HG03520 (cell line): ENCODE data around the gene SEPTIN5.

Experiments
- ATAC-seq: cut with Tn5 transposase; IDR thresholded peaks from one replicate; pipeline ENCODE4 v1.9.1; 2021; ENCODE audit warnings: mild to moderate bottlenecking, moderate library complexity; ENCODE audit not compliant: unreplicated experiment

Gene SEPTIN5

DNA sequence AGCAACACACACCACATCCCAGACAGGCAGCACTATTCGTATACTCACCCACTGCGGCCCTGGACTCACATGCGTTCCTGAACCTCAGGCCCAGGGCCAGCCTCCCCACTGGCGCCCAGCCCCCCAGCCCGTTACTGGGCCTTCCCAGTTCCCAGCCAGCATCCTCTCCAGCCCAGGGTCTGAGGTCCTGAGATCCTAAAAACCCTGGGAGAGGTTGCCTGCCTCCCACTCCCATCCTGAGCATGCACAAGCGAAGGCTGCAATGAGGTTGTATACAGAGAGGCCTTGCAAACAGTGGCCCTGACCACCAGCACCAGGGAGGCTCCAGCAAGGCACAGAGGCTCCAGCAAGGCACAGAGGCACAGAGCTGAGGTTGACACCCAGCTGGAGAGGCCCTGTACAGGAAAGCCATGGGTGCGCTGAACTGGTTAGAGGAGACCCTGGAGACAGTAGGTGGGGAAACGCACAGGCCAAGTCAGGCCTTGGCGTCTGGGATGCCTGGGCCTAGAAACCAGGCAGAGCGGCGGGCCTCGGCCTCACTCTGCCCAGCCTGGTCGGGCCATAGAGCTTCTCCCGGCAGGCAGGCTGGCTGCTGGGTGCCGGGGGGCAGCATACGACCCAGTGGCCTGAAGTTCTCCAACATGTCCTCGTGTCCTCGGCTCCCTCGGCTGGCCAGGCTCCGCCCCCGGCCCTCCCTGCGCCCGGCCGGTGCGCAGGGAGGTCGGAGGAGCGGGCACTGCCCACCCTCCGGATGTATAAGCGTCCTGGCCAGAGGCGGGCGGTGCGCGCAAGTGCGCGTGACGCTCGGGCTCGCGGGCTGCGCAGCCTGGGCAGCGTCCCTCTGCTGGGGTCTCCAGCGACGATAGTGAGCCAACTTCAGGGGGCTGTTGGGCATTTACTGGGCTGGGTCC, 43.9 kb downstream of the SEPTIN5 start:
- ATAC-seq: no peak

DNA sequence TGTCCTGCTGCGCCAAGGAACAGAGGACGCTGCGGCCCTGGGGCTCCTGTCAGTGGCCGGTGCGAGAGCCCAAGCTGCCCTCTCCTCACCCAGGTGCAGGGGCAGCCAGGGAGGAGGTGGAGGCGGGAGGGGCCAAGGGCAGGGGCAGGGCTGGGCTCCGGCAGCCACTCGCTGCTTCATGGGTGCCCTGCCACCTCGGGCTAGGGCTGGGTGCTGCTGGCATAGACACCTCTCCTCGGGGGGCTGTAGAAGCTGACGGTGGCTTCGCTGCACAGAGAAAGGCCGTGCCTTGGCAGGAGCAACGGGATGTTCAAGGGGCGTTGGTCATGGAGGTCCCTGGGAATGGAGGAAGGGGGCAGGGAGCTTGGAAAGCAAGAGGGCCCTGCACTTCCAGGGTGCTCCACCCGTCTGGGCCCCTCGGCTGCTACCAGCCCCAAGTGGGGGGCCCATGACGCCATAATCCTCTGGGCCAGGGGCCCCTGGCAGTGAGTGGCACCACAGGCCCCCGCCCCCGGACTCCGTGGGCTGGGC, 44.7 kb downstream of the SEPTIN5 start:
- no peak for ATAC-seq

DNA sequence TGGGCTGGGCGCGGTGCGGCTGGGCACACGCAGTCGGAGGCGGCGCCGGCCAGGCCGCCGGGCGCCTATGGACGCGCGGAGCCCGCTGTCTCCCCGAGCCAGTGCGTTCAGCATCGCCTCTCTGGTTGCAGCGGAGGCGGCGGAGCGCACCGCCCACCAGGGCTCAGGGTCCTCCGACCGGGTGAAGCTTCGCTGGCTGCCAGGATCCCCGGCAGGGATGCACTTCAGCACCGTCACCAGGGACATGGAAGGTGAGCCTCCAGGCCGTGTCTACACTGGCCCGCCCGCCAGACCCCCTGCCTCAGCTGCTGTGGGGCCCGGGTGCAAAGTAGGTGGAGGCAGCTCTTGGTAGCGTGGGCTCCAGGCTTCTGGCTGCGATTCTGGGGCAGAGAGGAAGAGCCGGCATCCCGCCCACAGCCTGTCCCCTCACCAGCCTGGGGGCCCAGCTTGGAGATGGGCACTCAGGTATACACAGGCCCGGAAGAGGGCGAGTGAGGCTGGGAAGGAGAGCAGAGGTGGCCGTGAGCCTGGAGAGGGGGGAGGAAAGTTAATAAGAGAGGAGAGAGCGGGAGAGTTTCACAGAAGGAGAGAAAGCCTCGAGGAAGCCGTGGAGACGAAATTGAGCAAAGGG, 45.2 kb downstream of the SEPTIN5 start:
- no peak for ATAC-seq

DNA sequence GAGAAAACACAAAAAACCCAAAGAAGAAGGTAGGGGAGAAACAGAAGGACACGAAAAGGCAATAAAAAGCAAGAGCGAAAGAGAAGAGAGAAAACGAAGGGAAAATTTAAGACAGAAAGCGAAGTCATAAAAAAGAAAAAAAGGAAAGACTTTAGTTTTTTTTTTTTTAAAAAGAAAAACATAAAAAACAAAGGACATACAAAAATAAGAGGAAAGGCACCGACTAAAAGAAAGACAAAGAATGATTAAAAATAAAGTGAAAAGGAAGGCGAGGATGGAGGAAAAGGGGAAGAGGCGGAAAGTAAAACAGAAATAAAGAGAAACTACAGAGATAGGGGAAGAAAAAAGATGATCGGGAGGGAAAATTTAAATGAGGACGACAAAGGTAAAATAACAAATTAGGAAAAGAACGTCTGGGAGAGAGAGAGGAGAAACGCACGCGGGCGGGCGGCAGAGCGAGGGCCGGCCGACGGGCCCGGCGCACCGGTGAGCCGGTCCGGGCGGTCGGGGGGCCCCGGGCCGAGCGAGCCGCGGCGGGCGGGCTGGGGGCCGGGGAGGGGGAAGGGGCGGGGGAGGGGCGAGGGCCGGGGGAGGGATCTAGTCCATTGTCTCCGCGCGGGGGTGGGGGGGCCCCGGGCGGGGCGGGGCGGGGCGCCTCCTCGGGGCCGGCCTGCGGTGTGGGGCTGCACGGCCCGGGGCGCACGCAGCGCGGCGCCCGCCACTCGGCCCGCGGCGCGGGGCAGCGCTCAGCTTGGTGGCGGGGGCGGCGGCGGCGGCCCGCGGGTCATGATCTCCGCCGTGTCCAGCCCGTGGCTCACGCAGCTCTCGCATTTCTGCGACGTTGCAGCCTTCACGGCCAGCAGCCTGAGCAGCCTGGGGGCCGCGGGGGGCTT, 46.0 kb downstream of the SEPTIN5 start, which contains the start of gene TBX1:
TSS of gene TBX1 (plus strand) at position 721 of the 893 bp plus-strand sequence. CDS start at position 787, 66 bp downstream.
- no peak for ATAC-seq

DNA sequence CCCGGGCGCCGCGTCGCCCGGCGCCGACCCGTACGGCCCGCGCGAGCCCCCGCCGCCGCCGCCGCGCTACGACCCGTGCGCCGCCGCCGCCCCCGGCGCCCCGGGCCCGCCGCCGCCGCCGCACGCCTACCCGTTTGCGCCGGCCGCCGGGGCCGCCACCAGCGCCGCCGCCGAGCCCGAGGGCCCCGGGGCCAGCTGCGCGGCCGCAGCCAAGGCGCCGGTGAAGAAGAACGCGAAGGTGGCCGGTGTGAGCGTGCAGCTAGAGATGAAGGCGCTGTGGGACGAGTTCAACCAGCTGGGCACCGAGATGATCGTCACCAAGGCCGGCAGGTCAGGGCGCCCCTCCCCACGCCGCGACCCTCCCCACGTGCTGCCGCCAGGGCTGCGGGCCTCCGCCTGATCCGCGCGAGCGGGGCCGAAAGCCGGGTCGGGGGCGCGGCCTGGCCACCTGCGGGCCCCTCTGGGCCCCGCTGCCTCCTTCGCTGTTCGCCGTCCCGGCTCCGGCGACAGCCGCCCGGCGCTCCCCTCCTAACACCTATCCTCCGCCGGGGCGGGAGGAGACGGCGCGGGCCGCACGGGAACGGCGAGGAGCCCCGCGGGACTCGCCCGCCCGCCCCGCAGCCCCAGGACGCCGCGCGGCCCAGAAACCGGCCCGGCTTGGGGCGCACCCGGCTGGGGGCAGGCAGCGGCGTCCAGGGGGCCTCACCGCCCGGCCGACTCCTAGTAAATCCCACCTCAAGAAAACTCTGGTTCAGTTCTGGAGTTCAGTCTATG, 46.8 kb downstream of the SEPTIN5 start:
- ATAC-seq: no peak

DNA sequence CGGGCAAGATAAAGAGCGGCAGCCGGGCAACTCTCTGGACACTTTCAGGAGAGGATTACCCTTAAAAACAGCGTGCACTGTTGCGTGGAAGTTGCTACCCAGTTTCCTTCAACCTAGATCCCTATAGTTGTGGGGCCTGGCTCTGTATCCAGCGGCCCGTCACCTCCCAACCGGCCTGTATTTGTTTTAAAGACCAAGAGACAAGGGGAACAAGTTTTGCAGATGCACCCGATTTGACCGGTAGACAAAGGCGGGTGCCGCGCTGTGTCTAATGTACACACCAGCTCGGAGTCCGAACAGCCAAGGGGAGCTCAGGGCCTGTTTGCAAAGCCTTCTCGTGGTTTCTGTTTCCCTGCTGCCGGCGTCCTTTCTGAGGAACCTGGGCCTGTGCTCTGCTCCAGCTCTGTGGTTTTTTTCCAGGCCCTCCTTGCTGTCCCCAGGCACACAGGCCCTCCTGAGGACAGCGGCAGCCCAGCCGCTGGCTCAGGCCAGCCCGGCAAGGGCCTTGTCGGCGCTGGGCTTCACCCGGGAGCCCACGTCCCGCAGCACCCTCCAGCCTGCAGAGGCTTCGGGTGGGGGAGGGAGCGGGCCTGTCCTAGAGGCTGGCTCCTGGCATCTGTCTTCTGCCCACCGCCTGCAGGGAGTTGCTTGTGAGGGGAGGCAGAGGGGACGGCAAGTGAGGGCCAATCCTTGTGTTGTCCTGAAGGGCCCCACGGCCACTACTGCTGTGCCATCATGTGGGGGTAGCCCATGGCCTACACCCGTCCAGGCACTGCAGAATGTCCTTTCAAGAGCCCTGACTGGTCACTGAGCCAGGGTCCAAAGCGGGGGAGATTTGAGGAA, 47.6 kb downstream of the SEPTIN5 start:
- ATAC-seq: no peak

DNA sequence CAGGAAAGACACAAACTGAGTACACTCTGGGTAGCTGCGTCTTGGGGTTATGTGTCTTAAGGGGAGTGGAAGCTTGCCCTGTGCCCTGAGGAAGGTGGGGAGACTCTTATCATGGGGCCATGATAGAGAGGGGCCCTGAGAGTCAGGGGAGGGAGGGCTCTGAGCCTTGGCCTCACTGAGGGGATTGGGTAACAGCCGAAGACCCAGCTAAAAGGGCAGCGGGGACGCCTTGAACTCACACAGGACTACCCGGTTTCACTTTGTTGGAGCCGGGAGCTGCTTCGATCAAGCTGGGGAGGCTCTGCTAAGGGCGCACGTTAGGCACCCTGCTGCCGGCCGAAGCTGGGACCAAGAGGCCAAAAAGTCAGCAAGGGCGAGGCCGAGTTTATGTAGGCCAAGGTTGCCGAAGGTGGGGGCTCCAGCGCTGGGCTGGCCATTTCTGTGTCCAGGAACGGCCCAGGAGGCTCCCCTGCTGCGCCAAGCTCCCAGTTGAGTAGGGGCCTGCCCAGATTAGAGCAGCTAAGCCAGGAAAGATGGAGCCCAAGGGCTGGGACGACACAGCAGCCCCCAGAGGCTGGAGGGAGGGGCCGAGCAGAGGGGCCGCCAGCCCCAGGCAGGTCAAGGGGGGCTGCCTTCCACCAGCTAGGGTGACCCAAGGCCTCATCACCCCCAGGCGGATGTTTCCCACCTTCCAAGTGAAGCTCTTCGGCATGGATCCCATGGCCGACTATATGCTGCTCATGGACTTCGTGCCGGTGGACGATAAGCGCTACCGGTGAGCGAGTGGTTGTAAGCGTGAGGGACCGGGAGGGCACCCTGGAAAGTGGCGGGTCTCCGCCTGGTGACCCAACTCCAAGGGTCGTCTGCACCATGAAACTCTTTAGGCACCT, 48.5 kb downstream of the SEPTIN5 start:
- no peak for ATAC-seq

DNA sequence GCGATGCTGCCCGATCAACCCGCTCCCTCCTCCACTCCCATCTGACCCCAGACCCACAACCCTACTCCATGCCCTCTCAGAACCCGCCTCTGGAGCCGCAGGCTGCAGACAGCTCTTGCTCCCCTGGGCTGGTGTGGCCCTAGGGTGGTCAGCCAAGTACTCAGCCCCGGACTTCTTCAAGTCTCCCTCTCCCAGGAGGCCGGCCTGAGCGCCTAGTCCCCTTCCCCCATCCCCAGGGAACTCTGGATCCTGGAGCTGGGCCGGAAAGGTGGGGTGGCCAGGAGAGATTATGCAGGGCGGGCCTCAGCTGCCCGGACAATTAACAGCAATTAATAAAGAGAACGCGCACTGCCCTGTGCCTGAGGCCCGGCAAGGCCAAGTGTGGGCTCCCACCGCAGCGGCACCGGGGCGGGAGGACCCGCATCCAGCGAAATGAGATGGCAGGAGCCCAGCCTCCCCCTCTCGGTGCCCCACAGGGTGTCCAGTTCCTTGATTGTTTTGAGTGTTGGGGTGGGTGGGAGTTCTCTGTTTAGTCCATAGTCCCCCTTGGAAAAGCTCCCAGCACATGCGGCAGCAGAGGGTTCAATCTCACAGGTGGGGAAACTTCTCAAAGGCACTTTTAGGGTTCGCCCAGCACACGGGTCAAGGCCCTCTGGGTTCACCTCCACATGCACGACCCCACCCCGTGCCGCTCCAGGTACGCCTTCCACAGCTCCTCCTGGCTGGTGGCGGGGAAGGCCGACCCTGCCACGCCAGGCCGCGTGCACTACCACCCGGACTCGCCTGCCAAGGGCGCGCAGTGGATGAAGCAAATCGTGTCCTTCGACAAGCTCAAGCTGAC, 49.4 kb downstream of the SEPTIN5 start:
- no peak for ATAC-seq

DNA sequence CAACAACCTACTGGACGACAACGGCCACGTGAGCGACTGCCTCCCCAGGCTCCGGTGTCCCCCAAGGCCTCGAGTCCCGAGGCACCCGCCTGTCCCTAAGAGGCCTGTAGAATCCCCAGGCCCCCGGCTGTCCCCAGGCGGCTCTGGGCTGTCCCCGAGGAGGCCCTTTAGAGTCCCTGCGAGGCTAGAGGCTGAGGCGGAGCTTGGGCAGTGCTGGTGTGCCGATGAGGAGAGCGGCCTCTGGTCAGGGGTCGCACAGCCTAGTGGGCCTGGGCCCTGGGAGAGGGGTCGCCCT, 49.9 kb downstream of the SEPTIN5 start:
- ATAC-seq: no peak

DNA sequence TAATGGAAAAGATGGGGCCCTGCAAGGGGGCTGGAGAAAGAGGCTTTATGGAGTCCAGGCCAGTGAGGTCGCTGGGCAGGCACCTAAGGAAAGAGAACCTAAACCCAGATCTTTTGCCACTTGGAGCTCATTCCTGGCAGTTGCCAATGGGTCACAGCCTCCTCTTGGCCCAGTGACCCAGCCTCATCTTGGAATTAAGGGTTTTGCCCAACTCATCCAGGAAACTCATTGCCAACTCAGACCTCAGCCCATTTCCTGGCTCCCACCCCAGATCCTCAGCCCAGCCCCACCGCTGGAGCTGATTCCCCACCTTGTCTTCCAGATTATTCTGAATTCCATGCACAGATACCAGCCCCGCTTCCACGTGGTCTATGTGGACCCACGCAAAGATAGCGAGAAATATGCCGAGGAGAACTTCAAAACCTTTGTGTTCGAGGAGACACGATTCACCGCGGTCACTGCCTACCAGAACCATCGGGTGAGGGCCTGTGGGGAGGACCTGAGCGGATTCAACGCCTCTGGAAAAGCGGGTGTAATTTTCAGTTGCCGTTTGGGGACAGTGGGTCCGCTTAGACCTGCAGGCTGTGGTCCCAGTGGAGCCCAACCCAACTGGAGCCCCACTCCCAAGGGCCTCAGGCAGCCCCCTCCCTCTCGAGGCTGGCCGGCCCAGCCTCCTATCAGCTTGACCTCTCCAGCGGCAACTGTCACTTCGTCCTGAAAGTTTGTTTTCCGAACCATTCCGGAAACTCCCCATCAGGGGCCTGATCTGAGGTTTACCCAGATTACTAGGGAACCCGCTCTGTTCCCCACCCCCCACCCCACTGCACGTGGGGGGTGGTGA, 50.6 kb downstream of the SEPTIN5 start:
- no peak for ATAC-seq

DNA sequence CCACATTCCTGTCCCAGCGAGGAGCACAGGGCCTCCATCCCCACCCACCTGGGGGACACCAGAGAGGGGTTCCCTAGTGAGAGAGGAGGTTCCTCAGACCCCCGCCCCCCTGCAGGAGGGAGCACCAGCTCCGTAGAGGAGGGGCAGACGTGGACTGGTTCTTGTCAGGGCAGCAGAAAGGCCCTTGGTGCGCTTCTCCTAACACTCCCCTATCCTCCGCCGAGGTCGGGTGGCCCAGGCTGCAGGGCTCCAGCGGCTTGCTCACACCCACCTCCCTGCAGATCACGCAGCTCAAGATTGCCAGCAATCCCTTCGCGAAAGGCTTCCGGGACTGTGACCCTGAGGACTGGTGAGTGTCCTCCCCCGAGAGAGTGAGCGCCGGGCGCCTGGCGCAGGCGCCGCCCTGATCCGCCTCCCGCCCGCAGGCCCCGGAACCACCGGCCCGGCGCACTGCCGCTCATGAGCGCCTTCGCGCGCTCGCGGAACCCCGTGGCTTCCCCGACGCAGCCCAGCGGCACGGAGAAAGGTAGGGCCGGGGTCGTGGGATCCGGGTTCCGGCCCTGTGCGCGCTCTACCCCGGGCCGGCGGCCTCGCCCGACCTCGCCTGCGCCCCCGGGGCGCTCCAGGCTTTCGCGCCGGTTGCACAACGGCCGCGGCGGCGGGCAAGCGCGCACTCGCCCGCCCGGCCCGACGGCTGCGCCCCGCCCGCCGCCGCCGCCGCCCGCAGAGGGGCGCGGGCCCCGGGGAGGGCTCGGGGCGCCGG, 51.4 kb downstream of the SEPTIN5 start:
- ATAC-seq: no peak

DNA sequence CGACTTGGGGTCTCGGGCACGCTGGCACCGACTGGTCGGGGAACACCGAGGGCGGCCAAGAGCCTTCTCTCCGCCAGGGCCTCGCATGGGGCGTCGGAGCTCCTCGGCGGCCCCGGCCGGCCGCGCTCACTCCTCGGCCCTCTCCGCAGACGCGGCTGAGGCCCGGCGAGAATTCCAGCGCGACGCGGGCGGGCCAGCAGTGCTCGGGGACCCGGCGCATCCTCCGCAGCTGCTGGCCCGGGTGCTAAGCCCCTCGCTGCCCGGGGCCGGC, 51.9 kb downstream of the SEPTIN5 start:
- ATAC-seq: no peak

DNA sequence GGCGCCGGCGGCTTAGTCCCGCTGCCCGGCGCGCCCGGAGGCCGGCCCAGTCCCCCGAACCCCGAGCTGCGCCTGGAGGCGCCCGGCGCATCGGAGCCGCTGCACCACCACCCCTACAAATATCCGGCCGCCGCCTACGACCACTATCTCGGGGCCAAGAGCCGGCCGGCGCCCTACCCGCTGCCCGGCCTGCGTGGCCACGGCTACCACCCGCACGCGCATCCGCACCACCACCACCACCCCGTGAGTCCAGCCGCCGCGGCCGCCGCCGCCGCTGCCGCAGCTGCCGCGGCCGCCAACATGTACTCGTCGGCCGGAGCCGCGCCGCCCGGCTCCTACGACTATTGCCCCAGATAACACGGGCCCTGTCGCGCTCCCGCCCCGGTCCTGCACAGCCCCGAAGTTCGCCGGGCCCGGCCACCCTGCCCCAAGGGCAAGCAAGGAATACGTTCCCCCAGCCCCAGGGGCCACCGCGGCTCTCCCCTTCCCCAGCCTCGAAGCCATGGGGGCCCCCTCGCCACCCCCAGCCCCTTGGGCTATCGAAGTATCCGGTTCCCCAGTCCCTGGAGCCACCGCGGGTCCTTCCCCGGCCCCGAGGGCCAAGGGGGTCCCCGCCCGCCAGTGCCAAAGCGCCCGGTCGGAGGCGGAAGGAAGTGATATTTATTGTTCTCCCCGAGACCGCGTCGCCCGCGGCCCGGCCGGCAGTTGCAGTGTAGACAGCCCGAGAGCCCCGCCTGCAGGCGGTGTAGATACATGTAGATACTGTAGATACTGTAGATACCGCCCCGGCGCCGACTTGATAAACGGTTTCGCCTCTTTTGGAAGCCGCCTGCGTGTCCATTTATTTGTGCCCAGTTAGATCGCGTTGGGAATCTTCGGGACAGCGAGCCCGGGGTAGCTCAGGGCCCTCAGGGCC, 52.5 kb downstream of the SEPTIN5 start:
- ATAC-seq: no peak

DNA sequence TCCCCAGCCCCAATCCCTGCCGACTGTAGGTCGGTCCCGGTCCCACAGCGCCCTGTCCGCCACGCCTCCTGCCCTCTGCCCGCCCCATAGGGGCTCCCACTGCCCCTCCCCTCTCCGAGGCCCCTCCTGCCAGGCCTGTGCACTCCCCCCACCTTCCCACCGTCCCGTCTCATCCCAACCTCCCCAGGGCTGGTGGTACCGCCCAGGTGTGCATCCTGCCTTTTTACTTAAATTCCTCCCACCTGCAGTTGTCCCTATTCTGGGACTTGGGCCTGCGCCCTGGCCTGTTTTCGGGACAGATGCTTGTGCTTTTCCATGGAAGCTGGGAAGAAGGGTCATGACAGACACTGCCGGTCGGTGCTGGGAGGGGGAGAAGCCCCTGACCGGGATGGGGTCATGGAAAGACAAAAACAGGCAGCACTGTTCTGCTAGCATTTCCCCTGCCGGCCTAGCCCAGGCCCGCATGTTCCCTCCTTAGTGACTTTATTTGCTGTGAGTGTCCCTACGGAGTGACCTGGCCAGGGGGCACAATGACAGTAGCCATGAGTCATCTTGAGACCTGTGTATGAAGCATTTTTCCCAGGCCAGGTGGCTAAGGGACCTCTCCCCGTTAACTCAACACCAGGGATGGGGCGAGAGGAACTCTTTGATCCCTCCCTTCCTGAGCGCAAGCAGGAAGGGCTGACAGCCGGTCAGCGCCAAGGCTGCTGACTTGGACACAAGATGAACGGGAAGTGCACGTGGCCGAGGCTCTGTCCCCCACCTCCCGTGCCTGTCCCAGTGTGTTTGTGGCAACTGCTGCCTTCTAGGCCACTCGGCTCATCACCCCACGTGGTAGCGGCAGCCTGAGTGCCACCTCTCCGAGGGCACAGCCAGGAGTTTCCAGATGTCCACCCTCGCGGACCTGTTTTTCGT, 53.4 kb downstream of the SEPTIN5 start:
- no peak for ATAC-seq
